Lung microvascular endothelial cell (primary cell): ENCODE results near the gene ZFPM1. TPM values are rescaled to one million over a fixed set of nuclear protein-coding genes. Genes with fewer than 3 reads are reported as not detected.
"Not testable (repeated sequence)": the region's sequence is repeated elsewhere in the genome, so short reads cannot be mapped to it uniquely, and the experiment has no call there.

Experiments used
- DNase-seq, 2 donors: peaks; one replicate each; pipeline versions ENCODE4 v3.0.0 to v3.0.0-alpha.2; 2010; ENCODE audit warnings: low read depth in 2 of 2
- total RNA-seq: library from RNA; depleted of rRNA; stranded (reverse); fragments of >200 nt; gene quantifications from 2 replicates; pipeline ENCODE4 v1.2.1, GENCODE V29; 2014

ZFPM1 gene
- total RNA-seq, 1 donor from 2014 or later, result 0.60 TPM

DNA sequence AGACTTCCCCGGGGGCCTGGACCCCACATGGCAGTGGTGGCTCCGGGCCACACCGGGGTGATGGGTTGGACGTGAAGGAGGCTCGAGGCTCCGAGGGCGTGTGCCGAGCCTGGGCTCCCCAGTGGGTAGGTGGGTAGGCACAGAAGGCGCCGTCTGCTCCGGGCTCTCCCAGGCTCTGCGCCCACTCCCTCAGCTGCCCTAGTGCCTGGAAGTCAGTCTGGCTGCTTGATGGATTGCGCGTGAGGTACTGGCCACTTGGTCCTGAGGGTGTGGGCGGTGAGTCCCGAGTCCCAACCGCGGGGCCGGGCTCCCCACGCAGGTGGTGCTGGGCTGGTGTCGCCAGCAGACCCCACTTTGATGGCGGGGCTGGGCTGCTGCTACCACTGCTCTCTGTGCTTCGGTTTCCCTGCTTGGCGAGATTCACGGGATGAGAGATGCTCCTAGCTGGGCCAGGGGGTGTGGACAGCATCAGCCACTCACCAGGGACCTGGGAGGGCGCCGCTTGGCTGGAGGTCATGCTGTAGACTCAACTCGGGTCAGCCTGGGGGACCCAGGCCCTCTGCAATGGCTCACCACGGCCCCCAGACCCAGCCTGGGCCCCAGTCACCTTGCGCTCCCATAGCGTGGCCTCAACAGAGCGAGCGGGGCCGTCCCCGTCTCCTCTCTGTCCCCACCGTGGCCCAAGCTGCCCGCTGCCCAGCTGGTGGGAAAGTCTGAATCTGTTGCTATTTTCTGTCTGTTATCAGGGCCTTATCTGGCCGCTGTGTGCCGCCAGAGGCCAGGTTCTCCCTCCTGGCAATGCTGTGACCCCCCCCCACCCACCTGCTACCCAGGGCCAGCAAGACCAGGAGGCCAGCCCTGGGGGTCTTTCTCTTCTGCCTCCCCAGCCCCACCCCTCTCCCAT, 26.1 kb downstream of the ZFPM1 start:
- no peak for DNase-seq

DNA sequence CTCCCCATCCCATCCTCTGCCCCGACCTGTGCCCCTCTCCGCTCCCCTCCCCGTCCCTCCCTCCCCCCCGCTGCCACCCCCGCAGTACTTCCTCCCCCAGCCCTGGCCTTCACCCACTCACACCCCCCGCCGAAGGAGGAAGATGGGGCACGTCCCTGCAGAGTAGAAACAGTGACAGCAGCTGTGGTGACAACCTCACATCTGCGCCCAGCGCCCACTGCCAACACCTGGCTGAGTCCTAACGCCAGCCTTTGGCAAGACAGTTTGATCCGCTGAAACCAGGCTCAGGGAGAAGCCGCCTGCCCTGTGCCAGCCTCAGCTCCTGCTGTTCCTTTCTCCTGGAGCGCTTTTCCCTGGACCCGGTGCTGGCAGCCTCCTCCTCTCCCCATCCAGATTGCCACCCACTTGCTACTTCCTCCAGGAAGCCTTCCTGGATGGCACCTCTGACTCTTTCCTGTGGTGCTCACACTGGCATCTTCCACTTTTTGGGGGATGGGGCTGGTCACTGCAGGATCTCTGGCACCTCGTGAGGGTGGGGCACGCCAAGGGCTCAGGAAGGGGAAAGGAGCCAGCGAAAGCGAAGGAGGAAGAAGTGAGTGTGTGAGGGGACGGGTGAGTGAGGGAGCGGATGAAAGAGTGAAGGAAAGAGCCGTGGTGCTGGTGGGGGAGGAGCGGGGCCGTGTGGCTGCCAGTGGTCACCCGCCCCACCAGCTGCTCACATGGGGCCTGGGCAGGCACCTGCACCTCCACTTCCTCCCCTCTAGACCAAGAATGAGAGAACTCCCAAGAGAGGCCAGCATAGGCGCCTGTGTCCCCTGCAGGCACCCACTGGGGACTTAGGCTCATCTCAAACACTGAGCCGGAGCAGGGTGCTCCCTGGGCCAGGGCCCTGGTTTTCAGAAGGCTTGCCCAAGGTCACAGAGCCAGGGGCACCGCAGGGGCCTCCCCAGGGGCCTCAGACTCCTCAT, 27.0 kb downstream of the ZFPM1 start:
- DNase-seq, result no peak

DNA sequence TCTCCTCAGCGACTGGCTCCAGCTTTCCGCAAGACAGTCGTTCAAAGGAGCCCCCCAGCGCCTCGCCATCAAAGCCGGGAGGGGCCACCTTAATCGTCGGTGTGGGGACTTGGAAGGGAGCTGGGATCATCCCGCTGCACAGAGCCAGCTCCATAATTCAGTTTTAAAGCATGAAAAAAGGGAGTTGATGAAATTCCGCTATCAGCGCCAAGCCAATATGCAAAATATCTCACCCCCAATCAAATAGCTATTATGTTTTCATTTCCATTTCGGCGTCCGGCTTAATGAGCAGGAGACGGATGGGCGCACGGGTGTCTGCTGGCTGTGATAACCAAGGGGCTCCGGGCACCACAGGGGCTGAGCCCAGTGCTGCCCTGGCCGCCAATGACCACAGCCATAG, 27.7 kb downstream of the ZFPM1 start:
- DNase-seq, result no peak

DNA sequence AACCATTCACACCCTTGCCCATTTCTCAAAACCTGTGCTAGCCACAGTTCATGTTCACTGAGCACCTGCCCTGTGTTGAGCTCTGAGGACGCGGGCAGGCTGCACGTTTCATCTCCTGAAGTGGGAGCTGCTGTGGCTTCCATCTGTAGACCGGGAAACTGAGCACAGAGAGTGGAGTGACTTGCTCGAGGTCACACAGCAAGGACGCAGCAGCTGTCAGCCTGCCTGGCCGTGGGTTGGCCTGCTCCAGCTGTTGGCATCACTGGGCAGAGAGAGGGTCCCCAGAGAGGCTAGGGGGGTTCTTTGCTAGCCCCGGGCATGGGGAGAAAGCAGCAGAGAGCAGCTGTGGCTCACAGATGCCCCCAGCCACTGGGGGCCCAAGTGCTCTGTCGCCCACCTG, 28.8 kb downstream of the ZFPM1 start:
- no peak for DNase-seq

DNA sequence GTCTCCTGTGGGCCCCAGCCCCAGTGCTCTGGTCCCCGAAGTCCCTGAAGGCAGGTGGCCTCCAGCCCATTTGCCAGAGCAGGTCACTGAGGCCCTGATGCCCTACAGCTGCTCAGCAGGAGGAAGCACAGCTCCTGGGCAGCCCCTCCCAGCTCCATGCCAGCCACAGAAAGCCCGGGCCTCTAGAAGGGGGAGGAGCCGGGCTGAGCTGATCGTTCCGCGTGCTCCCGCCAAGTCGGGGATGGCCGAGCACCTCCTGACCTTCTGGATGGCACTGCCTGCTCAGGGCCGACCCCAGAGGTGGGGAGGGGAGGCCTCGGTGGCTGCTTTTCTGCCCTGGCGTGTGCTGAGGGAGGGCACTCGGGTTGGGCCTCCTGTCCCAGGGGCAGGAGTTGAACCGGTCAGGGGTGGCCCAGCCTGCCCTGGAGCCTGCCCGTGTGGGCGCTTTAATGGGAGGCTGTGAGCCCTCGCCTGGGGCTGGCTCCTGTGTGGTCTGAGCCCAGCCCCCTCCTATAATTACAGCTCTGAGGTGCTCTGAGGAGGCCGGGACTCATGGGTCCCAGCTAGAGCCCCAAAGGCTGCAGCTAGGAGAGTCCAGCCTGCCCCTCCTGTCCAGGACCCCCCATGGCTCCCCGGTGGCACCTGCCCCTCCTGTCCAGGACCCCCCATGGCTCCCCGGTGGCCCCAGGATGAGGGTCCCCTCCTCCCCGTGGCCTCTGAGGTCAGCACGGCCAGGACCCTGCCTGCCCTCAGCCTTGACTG, 29.7 kb downstream of the ZFPM1 start:
- DNase-seq, result no peak

DNA sequence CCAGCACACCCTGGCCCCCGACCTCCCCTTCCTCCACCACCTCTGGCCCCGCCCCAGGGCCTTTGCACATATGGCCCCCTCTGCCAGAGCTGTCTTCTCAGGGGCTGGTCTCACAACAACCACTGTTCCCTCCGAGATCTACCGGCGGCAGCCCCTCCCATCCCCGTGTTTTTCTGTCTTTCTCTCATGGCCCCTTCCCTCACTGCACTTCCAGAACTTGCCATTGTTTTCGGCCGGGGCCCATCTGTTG, 30.2 kb downstream of the ZFPM1 start:
- DNase-seq, result no peak

DNA sequence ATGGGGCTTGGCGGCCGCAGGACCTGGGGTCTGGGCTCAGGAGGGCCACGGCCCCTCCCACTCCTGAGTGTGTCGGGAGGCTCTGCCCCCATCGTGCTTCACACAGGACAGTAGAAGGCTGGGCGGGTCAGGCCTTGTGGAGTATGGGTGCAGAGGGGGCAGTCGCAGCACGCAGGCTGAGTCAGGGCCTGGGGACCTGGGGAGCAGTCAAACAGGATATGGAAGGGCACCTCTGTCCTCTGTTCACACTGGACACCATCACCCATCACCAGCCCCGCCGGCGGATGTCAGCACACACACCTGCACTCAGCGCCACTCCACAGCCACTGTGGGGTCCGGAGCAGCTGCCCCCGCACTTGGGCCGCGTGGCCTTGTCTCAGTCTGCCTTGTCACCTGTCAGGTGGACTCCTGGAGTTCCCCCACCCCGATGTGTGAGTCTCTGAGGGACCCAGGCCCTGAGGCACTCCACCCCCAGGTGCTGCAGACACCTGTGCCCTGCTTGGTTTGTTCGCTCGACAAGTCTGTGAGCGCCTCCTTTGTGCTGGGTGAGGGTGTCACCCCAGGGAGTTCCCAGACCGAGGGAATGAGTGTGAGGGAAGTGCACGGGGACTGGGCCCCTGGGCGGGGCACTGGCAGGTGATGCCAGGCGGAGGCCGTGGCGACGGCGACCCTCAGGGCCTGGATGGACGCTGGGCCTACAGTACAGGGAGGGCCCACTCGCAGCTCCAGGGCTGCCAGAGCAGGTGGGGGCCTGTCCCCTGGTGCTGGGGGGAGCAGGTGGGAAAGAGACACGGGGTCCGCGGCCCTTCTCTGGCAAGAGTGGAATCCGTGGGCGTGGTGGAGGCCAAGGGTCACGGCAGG, 31.7 kb downstream of the ZFPM1 start:
- DNase-seq, result no peak

DNA sequence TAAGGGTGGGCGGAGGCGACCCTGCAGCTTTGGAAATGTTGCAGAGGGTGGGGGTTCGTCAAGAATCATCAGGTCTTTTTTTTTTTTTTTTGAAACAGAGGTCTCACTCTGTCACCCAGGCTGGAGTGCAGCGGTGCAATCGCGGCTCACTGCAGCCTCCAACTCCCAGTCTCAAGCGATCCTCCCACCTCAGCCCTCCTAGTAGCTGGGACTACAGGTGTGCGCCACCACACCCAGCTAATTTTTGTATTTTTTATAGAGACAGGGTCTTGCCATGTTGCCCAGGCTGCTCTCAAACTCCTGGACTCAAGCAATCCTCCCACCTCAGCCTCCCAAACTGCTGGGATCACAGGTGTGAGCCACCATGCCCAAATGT, 32.3 kb downstream of the ZFPM1 start:
- not testable (repeated sequence) for DNase-seq

DNA sequence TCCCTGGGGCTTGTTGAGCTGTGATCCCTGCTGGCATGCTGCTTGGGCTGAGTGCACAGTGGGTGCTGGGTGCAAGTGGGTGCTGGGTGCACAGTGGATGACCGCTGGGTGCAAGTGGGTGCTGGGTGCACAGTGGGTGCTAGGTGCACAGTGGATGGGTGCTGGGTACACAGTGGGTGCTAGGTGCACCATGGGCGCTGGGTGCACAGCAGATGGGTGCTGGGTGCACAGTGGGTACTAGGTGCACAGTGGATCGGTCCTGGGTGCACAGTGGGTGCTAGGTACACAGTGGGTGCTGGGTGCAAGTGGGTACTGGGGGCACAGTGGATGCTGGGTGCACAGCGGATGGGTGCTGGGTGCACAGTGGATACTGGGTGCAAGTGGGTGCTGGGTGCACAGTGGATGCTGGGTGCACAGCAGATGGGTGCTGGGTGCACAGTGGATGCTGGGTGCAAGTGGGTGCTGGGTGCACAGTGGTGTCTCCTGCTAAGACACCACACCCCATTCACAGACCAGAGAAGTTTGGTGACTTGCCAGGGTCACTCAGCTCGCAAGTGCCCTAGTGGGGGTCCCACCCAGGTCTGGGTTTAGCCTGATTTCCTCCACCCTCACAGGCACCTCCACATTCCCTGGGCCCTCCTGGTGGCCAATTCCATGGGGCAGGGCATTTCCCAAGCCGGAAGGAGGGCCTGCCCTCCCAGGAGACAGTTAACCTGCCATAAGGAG, 33.5 kb downstream of the ZFPM1 start:
- DNase-seq, result no peak

DNA sequence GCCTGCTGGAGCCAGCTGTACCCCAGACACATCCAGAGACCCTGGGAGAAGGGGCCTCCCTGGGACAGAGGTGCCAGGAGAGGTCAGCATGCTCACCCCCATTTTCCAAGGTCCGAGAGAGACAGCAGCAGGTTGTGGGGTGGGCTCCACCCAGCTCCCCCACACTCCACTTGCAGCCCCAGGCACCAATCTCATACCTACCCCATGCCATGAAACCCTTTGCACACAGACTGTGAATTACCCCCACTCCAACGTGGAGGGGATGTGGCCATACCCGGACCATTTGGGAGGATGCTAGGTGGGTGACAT, 34.0 kb downstream of the ZFPM1 start:
- DNase-seq, result no peak

DNA sequence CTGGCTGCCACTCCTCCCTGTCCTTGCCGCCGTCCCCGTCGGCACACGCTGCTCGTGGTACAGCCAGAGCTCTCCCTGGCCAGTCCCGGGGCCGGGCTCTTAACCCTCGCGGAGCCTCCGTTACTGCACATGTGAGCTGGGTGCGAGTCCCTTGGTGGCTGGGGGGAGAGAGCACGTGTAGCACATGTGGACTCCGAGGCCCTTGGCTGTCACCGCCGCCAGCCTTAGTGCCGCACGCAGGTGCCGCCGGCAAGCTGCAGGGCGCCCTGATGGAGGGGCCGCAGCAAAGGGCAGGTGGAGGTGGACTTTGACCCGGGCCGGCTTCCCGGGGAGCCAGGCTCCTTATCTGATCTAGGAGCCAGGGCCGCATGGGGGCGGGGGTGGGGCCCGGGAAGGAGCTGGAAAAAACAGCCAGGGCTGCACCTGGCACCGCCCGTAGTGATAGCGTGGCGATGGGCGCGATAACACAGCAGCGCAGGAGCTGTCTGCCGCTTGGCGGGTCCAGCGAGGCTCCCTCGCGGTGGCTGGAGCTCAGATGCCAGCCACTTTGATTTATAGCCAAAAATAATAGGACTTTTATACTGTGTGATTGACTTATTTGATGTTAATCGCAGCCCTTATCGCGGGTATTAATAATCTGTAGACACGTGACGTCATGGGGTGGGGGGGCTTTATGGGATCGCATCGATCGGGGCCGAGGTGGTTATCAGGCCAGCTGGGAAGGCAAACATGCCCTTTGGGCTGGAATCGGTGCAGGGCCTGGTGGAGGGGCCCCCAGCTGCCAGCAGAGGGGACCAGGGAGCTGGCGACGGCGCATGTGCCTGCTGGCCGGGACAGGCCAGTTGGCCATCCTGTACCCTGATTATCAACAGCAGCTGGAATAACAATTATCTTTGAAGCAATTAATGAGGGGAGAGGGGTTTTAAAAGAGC, 35.1 kb downstream of the ZFPM1 start:
- no peak for DNase-seq

DNA sequence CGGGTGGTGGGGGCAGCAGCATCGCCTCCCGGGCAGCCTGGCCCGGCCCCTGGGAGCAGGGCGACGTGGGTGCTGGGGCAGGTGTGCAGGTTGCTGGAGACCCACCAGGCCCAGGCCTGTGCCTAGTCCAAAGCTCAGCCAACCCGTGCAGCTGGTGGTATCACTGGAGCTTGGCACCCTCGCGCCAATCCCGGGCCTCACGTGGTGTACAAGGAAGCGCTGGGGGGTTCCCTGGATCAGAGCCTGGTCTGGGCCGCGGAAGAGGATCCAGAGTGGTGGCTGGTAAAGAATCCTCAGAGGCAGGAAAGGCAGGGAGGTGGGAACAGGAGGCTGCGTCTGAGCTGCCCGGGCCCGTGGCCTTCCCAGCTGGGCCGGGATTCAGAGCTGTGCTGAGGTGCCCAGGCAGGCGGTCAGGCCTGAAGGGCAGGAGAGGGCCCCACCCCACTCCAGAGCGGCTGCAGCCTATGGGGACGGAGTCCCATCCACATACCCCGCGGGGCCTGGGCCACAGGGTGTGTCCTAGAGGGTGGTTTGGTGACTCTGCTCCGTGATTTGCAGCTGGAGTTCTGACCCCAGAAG, 36.2 kb downstream of the ZFPM1 start:
- DNase-seq, result no peak

DNA sequence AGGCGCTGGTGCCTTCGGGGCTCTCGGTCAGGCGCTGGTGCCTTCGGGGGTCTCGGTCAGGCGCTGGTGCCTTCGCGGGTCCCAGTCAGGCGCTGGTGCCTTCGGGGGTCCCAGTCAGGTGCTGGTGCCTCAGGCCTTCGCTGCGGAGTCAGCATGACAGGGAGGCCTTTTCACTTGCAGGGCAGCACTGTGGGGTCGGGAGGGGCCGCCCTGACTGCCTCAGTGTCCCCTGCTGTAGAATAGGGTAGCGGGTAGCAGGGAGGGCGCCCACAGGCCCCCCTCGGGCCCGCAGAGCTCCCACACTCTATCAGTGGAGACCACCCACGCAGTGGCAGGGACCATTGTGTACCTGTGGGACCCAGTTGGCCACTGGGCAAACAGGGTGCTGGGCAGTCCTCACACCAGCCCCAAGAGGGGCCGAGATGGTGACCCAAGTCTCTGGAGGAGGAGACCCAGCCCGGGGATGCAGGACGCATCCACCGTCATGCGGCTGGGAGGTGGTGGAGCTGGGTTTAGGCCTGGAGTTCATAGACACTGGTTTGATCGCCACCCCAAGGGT, 38.0 kb downstream of the ZFPM1 start:
- no peak for DNase-seq

DNA sequence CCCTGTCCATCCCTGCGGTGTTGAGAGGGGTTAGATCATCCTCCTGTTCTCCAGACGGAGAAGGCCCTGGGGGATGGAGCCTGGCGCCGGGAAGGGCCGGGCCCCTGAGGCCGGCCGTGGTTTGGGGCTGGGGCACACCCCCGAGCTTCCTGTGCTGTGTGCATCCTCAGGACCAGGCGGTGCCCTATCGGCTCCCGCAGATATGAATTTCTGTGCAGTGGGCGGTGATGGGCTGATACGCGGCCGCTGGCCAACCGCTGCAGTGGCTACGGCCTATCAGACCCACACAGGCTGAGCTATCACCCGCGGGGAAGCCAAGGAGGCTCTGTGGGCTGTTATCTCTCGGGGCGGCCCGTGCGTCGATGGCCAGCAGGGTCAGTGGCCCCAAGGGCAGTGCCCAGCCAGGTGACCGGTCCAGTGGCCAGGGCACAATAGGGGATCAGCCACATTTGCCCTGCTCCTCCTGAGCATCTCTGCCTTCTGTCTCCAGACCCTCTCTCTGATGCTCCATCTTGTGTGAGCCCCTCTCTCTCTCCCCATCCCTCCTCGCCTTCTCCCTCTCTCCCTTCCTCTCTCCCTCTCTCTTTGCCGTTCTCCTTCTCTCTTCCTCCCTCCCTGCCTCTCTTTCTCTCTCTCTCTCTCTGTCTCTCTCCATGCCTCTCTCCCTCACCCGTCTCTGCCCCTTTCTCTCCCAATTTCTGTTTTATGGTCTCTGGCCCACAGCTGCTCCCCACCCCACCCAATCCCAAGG, 38.7 kb downstream of the ZFPM1 start:
- DNase-seq, result no peak

DNA sequence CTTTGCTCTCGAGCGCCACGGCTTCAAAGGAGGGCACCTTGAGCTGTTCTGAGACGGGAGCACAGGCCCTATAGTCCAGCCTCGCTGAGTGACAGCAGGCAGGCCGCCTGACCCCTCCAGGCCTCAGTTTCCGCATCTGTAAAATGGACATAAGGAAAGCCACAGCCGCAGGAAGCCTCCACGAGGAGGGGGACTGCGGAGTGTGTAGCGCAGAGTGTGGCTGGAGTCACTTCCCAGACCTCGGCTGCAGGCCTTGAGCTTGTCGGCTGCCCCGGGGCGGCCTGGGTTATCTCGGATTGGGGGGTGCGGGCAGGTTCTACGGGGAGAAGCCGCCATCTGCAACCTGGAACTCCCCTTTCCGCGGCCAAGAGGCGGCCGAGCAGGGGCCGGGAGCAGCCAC, 40.8 kb downstream of the ZFPM1 start:
- no peak for DNase-seq

DNA sequence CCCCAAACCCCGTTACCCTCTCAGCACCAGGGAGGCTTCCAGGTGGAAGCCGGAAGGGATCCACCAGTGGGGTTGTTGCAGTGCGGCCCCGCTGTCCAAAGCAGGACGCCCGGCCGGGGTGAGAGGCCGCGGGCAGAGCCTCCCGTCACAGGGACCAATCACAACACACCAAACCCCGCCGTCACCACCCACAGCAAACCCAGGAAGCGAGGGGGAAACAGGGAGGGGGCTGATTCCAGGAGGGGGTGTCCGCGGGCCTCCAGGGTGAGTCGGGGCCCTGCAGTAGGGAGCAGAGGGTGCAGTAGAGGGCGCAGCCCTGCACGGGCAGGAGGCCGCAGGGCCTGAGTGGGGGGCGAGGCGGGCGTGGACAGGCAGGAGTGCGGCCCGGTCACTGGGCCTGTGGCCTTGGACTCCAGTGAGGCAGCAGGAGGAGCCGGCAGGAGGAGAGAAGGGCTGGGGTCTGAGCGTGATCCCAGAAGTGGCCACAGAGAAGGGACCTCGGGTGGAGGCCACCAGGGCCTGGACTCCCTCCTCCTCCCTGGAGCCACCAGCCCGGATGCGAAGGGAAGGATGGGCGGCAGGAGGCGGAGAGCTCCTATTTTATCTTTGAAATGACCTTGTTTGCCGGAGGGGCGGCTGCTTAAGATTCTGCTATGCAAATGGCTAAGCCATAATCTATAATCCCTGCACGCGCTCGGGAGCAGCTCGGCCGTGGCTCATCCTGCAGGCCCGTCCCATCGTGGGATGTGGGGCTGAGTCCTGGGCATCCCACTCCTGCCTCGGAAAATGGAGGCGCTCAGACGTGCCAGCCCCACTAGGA, 41.5 kb downstream of the ZFPM1 start:
- no peak for DNase-seq

DNA sequence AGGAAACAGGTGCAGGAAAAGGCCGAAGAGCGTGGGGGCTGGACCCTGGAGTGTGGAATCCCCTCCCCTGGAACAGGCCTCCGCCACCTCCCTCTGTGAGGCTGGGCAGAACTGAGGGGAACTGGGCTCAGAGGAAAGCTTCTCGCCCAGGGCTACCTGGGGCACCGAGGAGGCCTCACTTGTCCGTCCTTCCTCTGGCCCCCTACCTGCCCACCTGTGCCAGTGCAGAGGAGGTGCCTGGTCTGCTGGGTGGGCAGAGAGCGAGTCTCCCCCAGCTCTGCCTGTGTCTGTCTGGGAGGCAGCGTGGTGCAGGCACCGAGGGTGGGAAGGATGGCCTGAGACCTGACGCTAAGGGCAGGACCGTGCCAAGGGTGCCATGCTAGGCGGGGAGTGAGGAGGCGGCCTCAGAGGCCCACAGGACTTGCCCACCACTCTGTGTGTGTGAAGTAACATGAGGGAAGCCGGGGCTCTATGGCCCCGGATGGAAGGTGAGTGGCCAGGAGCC, 42.2 kb downstream of the ZFPM1 start:
- no peak for DNase-seq
